ENCODE measurements around the gene FRMPD2.

GRCh38 chr10:48199580-48200377 lies 74.7 kb downstream of the FRMPD2 start:
- no peak for TF ChIP-seq CTCF (conservative IDR thresholded peaks at IDR 0.05; ENCODE audit: low read length)
- no peak for TF ChIP-seq EZH2phosphoT487 (IDR thresholded peaks at IDR 0.05; ENCODE audit: borderline replicate concordance)

Measured in Loucy (cell line).